ENCODE measurements around the gene GPR68. TPM values are rescaled to one million over a fixed set of nuclear protein-coding genes. Genes with fewer than 3 reads are reported as not detected.

GPR68 gene
- total and polyA plus RNA-seq, 2 experiments from 2014 or later: 0.19 to 0.35 TPM

DNA sequence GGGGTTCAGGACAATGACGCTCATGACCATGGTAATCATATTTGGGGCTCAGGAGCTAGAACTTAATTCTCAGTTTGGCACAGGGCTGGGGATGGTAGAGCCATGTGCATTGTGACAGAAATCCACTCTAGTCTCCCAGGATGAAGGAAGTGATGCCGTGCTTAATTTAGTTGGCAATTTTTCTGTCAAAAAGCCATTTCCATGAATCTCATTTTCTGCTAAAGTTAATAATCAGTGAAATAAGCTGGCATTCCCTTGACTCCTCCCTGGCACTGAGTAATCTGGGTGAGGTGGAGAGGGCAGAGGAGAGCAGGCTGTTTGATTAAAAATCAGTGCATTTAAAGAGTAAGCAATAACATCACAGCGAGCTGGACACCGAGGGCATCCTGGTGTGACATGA, 45.0 kb upstream of the GPR68 start:
- Histone ChIP-seq H3K4me2 (no peak overlapping the region), H3K4me1 (ENCODE audit: insufficient read depth) (no peaks in the 10 kb centered on the region), H3K27ac (ENCODE audit: low read depth) (no peak overlapping the region), H2AFZ (no peak overlapping the region), H3K27me3 (ENCODE audit: insufficient read depth) (no peaks in the 10 kb centered on the region), H3F3A (replicated peaks; ENCODE audit: low read depth) (0 out of 2 replicates have a peak, but pooled peaks cover 5% of the 10 kb centered on the region), H3K36me3 (ENCODE audit: insufficient read depth) (peaks cover 22% of the 10 kb centered on the region), H3K4me3 (no peak overlapping the region), H4K20me1 (replicated peaks; ENCODE audit: insufficient read depth) (no peaks in the 10 kb centered on the region; the same call in 1 of the 2 replicates), H3K79me2 (replicated peaks; ENCODE audit: insufficient read depth) (no peaks in the 10 kb centered on the region), H3K9me2 (ENCODE audit: insufficient read depth) (no peaks in the 10 kb centered on the region)
- no peak for DNase-seq (ENCODE audit: low spot score)
- no peak overlapping the region for H3K27ac Mint-ChIP-seq
- peaks cover 6% of the 10 kb centered on the region for H3K27me3 Mint-ChIP-seq (ENCODE audit: insufficient read depth, low read depth, poor library complexity)
- H3K4me1 Mint-ChIP-seq: no peaks in the 10 kb centered on the region
- peaks cover 60% of the 10 kb centered on the region for H3K36me3 Mint-ChIP-seq (ENCODE audit: low read depth)
- no peak for TF ChIP-seq CREB1 (CRISPR knock-in tag; IDR thresholded peaks at IDR 0.05; ENCODE audit: low read depth)
- no peak for TF ChIP-seq EZH2phosphoT487 (IDR thresholded peaks at IDR 0.05; ENCODE audit: unreplicated experiment)
- no peak for TF ChIP-seq ZNF331 (CRISPR knock-in tag; IDR thresholded peaks at IDR 0.05; ENCODE audit: low read depth)
- no peak for TF ChIP-seq NANOG (IDR thresholded peaks at IDR 0.05; ENCODE audit: borderline replicate concordance)
- no peak for TF ChIP-seq STAT1 (IDR thresholded peaks at IDR 0.05; ENCODE audit: unreplicated experiment)
- TF ChIP-seq, protein P1, sequence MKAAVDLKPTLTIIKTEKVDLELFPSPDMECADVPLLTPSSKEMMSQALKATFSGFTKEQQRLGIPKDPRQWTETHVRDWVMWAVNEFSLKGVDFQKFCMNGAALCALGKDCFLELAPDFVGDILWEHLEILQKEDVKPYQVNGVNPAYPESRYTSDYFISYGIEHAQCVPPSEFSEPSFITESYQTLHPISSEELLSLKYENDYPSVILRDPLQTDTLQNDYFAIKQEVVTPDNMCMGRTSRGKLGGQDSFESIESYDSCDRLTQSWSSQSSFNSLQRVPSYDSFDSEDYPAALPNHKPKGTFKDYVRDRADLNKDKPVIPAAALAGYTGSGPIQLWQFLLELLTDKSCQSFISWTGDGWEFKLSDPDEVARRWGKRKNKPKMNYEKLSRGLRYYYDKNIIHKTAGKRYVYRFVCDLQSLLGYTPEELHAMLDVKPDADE (IDR thresholded peaks at IDR 0.05): no peak
- no peak for TF ChIP-seq POLR2AphosphoS5 (IDR thresholded peaks at IDR 0.05; ENCODE audit: low read depth)
- no peak for TF ChIP-seq CTCF (conservative IDR thresholded peaks at IDR 0.05; ENCODE audit: low read depth in 2 of 2)
- no peak for TF ChIP-seq ZNF114 (CRISPR knock-in tag; IDR thresholded peaks at IDR 0.05)
- no peak for TF ChIP-seq EZH2 (IDR thresholded peaks at IDR 0.05; ENCODE audit: low read depth, unreplicated experiment)
- no peak for TF ChIP-seq JUNB (IDR thresholded peaks at IDR 0.05; ENCODE audit: unreplicated experiment)
- no peak for TF ChIP-seq ZNF462 (CRISPR knock-in tag; IDR thresholded peaks at IDR 0.05)
- H3K4me3 Mint-ChIP-seq: no peak overlapping the region
- no peaks in the 10 kb centered on the region for H3K9me3 Mint-ChIP-seq
- no peak for ATAC-seq

Data from GM23338 (cell line).